NB4 (cell line): Measurements from ENCODE around the gene GALNT18.

Source experiments
- DNase-seq: peaks from one replicate; pipeline ENCODE4 v3.0.0; 2010; ENCODE audit warnings: low read depth
- H3K4me3 ChIP-seq: one replicate; pipeline ENCODE4 v1.5.1; 2011; ENCODE audit warnings: mild to moderate bottlenecking, low read depth, low read length, moderate library complexity
- CTCF ChIP-seq: IDR thresholded peaks from one replicate; pipeline ENCODE4 v1.5.1; 2012; ENCODE audit warnings: low read depth, low read length
- MAX ChIP-seq: IDR thresholded peaks from 2 replicates; pipeline ENCODE4 v1.6.1; 2011; ENCODE audit warnings: low read depth, low read length
- MYC ChIP-seq: IDR thresholded peaks from 2 replicates; pipeline ENCODE4 v1.6.1; 2011; ENCODE audit warnings: low read depth, low read length
- POLR2A ChIP-seq: IDR thresholded peaks from 2 replicates; pipeline ENCODE4 v1.6.1; 2011; ENCODE audit warnings: mild to moderate bottlenecking; ENCODE audit not compliant: insufficient read length; ENCODE audit errors: extremely low read depth

GALNT18 gene

GRCh38 chr11:11533057-11533456 is 88.7 kb downstream of the GALNT18 start:
- no peak overlapping the region for H3K4me3 ChIP-seq
- no peak for TF ChIP-seq CTCF
- no peak for TF ChIP-seq MAX
- no peak for TF ChIP-seq MYC
- no peak for TF ChIP-seq POLR2A
- DNase-seq, result no peak

GRCh38 chr11:11532574-11532973 is 89.2 kb downstream of the GALNT18 start:
- H3K4me3 ChIP-seq, result no peak overlapping the region
- no peak for DNase-seq
- TF ChIP-seq MAX, result no peak
- no peak for TF ChIP-seq POLR2A
- TF ChIP-seq MYC, result no peak
- no peak for TF ChIP-seq CTCF

GRCh38 chr11:11531131-11531908 is 90.5 kb downstream of the GALNT18 start:
- H3K4me3 ChIP-seq, result no peak overlapping the region
- TF ChIP-seq MYC, result no peak
- TF ChIP-seq MAX, result no peak
- TF ChIP-seq CTCF, result no peak
- TF ChIP-seq POLR2A, result no peak

GRCh38 chr11:11528986-11529385 is 92.8 kb downstream of the GALNT18 start:
- DNase-seq, result no peak
- TF ChIP-seq MAX (no peak), POLR2A (no peak)
- no peak overlapping the region for H3K4me3 ChIP-seq

More at GRCh38 chr11:11531131-11531908, 90.5 kb downstream of the GALNT18 start:
- no peak for DNase-seq

- H3K4me3 ChIP-seq, result no peak overlapping the region
- TF ChIP-seq MAX, result no peak
- TF ChIP-seq CTCF, result no peak
- TF ChIP-seq MYC, result no peak
- TF ChIP-seq POLR2A, result no peak
- no peak for DNase-seq
Measured at GRCh38 chr11:11525283-11525682, 96.5 kb downstream of the GALNT18 start.

- TF ChIP-seq CTCF, result no peak
- TF ChIP-seq MYC, result no peak
- TF ChIP-seq MAX, result no peak
- no peak for TF ChIP-seq POLR2A
- H3K4me3 ChIP-seq, result no peak overlapping the region
- DNase-seq, result no peak
Measured at GRCh38 chr11:11524436-11525061, 97.3 kb downstream of the GALNT18 start.
